OCI-LY1 (cell line): ENCODE results near the gene FLT3LG.

Source experiments
- H2AFZ ChIP-seq: fragments of 200-600 bp; sonication (generic), shearing (Covaris generic); 2 replicates; pipeline ENCODE4 v1.6.0; 2014; ENCODE audit warnings: antibody characterized with exemption, mild to moderate bottlenecking, low read length
- H3F3A ChIP-seq: fragments of 200-600 bp; sonication (generic), shearing (Covaris generic); 2 replicates; pipeline ENCODE4 v1.6.0; 2014; ENCODE audit warnings: mild to moderate bottlenecking, antibody characterized with exemption, low read length, moderate library complexity; ENCODE audit not compliant: insufficient read depth
- H3K27ac ChIP-seq: fragments of 200-600 bp; sonication (generic); 2 replicates; pipeline ENCODE4 v1.5.1; 2014; ENCODE audit warnings: low read length, mixed run types, mild to moderate bottlenecking, low read depth; ENCODE audit not compliant: poor library complexity, severe bottlenecking
- H3K27me3 ChIP-seq: fragments of 200-600 bp; sonication (generic); 2 replicates; pipeline ENCODE4 v1.6.0; 2014; ENCODE audit warnings: antibody characterized with exemption, mild to moderate bottlenecking, low read length, moderate library complexity; ENCODE audit not compliant: insufficient read depth
- H3K36me3 ChIP-seq: fragments of 200-600 bp; sonication (generic); 2 replicates; pipeline ENCODE4 v1.6.1; 2014; ENCODE audit warnings: mild to moderate bottlenecking, antibody characterized with exemption, low read length, moderate library complexity, mixed read lengths; ENCODE audit not compliant: insufficient read depth
- H3K4me1 ChIP-seq: fragments of 200-600 bp; sonication (generic); 2 replicates; pipeline ENCODE4 v1.5.1; 2014; ENCODE audit warnings: mild to moderate bottlenecking, low read length, moderate library complexity; ENCODE audit not compliant: insufficient read depth, severe bottlenecking
- H3K4me2 ChIP-seq: fragments of 200-600 bp; sonication (generic), shearing (Covaris generic); 2 replicates; pipeline ENCODE4 v1.6.1; 2014; ENCODE audit warnings: low read length
- H3K4me3 ChIP-seq: fragments of 200-600 bp; sonication (generic); 2 replicates; pipeline ENCODE4 v1.5.1; 2014; ENCODE audit warnings: low read length, low read depth, mild to moderate bottlenecking, mixed read lengths; ENCODE audit not compliant: poor library complexity, severe bottlenecking
- H3K79me2 ChIP-seq: fragments of 200-600 bp; shearing (Covaris generic); 2 replicates; pipeline ENCODE4 v1.6.1; 2016; ENCODE audit warnings: mixed run types, low read length, mixed read lengths; ENCODE audit not compliant: insufficient read depth
- H3K9ac ChIP-seq: fragments of 200-600 bp; sonication (generic), shearing (Covaris generic); 2 replicates; pipeline ENCODE4 v1.6.1; 2014; ENCODE audit warnings: mild to moderate bottlenecking, low read length, mixed read lengths
- H3K9me2 ChIP-seq: fragments of 200-600 bp; sonication (generic), shearing (Covaris generic); 2 replicates; pipeline ENCODE4 v1.6.1; 2014; ENCODE audit warnings: low read depth, mild to moderate bottlenecking, low read length, mixed read lengths
- H3K9me3 ChIP-seq: fragments of 200-600 bp; shearing (Covaris generic); 2 replicates; pipeline ENCODE4 v1.6.1; 2014; ENCODE audit warnings: low read length, mixed read lengths
- H4K20me1 ChIP-seq: fragments of 200-600 bp; sonication (generic), shearing (Covaris generic); 2 replicates; pipeline ENCODE4 v1.6.0; 2016; ENCODE audit warnings: mild to moderate bottlenecking, low read length; ENCODE audit not compliant: insufficient read depth
- EZH2 ChIP-seq: fragments of 200-600 bp; sonication (generic), shearing (Covaris generic); IDR thresholded peaks from 2 replicates; pipeline ENCODE4 v1.8.0; 2017; ENCODE audit warnings: borderline replicate concordance, mixed run types, mild to moderate bottlenecking, antibody characterized with exemption, low read length, moderate library complexity, mixed read lengths
- TF ChIP-seq, protein P1 (sequence below): fragments of 200-600 bp; sonication (generic), shearing (Covaris generic); IDR thresholded peaks from 2 replicates; pipeline ENCODE4 v1.5.1; 2017; ENCODE audit warnings: mild to moderate bottlenecking, antibody characterized with exemption, low read length, moderate library complexity, mixed read lengths

FLT3LG gene

GRCh38 chr19:49430172-49430677, 43.8 kb upstream of the FLT3LG start:
- H3K27me3 ChIP-seq: peaks cover 17% of the 10 kb centered on the region; the same call in 1 of the 2 replicates
- H2AFZ ChIP-seq: no peak overlapping the region

DNA sequence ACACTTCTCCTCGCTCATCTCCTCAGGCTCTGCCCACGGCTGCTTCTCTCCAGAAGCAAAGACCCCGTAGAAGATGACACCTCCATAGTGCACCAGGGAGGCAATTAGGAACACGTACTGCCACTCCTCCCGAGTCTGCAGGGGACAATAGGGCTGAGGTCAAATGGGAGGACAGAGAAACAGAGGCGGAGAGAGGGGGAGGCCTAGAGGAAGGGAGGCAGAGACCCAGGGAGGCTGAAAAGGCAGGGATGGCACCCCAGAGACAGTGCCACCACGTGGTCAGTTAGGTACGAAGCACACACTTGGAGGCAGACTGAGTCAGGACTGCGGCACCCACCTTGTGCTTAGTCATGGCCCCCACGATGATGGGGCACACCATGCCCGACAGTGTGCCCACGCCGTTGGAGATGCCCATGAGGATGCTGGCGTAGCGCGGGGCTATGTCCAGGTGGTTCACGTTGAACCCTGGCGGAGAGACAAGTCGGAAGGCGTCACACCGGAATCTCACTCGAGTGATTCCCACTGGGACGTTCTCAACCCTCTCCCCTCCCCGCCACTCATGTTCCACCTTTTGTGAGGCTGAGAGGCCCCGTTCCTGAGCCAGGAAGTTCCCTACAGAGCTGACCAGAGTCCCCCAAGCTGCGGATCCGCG, 43.2 kb upstream of the FLT3LG start:
- Histone ChIP-seq H3K36me3 (no peaks in the 10 kb centered on the region), H3K27me3 (peaks cover 13% of the 10 kb centered on the region; the same call in 1 of the 2 replicates), H4K20me1 (no peaks in the 10 kb centered on the region), H3K9me2 (no peaks in the 10 kb centered on the region), H3K4me3 (no peak overlapping the region), H3K27ac (no peak overlapping the region), H3K9me3 (no peaks in the 10 kb centered on the region), H3K4me1 (peaks cover 9% of the 10 kb centered on the region), H3K4me2 (no peak overlapping the region), H3K9ac (no peak overlapping the region), H3F3A (no peaks in the 10 kb centered on the region; the same call in 1 of the 2 replicates), H2AFZ (no peak overlapping the region), H3K79me2 (no peaks in the 10 kb centered on the region)
- TF ChIP-seq, protein P1, sequence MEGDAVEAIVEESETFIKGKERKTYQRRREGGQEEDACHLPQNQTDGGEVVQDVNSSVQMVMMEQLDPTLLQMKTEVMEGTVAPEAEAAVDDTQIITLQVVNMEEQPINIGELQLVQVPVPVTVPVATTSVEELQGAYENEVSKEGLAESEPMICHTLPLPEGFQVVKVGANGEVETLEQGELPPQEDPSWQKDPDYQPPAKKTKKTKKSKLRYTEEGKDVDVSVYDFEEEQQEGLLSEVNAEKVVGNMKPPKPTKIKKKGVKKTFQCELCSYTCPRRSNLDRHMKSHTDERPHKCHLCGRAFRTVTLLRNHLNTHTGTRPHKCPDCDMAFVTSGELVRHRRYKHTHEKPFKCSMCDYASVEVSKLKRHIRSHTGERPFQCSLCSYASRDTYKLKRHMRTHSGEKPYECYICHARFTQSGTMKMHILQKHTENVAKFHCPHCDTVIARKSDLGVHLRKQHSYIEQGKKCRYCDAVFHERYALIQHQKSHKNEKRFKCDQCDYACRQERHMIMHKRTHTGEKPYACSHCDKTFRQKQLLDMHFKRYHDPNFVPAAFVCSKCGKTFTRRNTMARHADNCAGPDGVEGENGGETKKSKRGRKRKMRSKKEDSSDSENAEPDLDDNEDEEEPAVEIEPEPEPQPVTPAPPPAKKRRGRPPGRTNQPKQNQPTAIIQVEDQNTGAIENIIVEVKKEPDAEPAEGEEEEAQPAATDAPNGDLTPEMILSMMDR: peak; percentile 73
- no peak for TF ChIP-seq EZH2

More at GRCh38 chr19:49430172-49430677, 43.8 kb upstream of the FLT3LG start:
- H3K4me3 ChIP-seq: no peak overlapping the region
- H3K36me3 ChIP-seq: no peaks in the 10 kb centered on the region
- no peaks in the 10 kb centered on the region for H3K79me2 ChIP-seq
- H4K20me1 ChIP-seq: no peaks in the 10 kb centered on the region
- TF ChIP-seq, protein P1: no peak
- TF ChIP-seq EZH2: no peak
- H3K4me1 ChIP-seq: peaks cover 9% of the 10 kb centered on the region
- H3K9me2 ChIP-seq: no peaks in the 10 kb centered on the region
- H3K9ac ChIP-seq: no peak overlapping the region
- no peaks in the 10 kb centered on the region; the same call in 1 of the 2 replicates for H3F3A ChIP-seq
- H3K9me3 ChIP-seq: no peaks in the 10 kb centered on the region
- no peak overlapping the region for H3K27ac ChIP-seq
- no peak overlapping the region for H3K4me2 ChIP-seq

GRCh38 chr19:49431330-49431749, 42.7 kb upstream of the FLT3LG start:
- no peak overlapping the region for H3K4me3 ChIP-seq
- peaks cover 12% of the 10 kb centered on the region for H3K4me1 ChIP-seq
- H3F3A ChIP-seq: no peaks in the 10 kb centered on the region; the same call in 1 of the 2 replicates
- no peaks in the 10 kb centered on the region for H3K36me3 ChIP-seq
- no peaks in the 10 kb centered on the region for H3K79me2 ChIP-seq
- H2AFZ ChIP-seq: no peak overlapping the region
- H3K9me2 ChIP-seq: no peaks in the 10 kb centered on the region
- no peak for TF ChIP-seq EZH2
- TF ChIP-seq, protein P1: no peak
- H3K27ac ChIP-seq: no peak overlapping the region
- H4K20me1 ChIP-seq: no peaks in the 10 kb centered on the region
- H3K4me2 ChIP-seq: no peak overlapping the region
- peaks cover 12% of the 10 kb centered on the region; the same call in 1 of the 2 replicates for H3K27me3 ChIP-seq
- H3K9me3 ChIP-seq: no peaks in the 10 kb centered on the region
- H3K9ac ChIP-seq: no peak overlapping the region
